22Rv1 (cell line): ENCODE measurements around the gene GPR156.

ENCODE experiments used
- ZFX ChIP-seq: fragments of 450-650 bp; IDR thresholded peaks from 2 replicates; pipeline ENCODE4 v1.6.1; 2017; ENCODE audit warnings: antibody characterized with exemption, borderline replicate concordance
- TF ChIP-seq, protein P1 (sequence below): fragments of 450-650 bp; IDR thresholded peaks from 2 replicates; pipeline ENCODE4 v1.5.1; 2017; ENCODE audit warnings: mild to moderate bottlenecking

DNA sequence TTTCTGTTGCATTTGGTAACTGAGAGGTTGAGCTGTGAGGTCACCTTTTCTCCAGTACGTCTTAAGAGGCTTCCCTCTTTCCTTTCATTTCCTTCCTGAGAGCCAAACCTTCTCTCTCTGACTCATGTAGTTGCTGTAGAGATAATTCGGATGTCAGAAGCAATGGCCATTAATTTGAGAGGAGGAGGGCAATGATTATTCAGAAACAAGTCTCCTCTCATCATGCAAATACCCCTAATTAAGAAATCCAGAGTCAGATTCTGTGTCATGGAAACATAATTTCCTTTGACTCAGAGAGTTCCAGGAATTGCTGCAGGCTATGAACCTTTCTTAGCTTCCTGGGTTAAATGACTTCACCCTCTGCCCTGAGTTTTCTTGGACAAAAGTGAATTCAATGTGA, 131.7 kb downstream of the GPR156 start:
- TF ChIP-seq, protein P1, sequence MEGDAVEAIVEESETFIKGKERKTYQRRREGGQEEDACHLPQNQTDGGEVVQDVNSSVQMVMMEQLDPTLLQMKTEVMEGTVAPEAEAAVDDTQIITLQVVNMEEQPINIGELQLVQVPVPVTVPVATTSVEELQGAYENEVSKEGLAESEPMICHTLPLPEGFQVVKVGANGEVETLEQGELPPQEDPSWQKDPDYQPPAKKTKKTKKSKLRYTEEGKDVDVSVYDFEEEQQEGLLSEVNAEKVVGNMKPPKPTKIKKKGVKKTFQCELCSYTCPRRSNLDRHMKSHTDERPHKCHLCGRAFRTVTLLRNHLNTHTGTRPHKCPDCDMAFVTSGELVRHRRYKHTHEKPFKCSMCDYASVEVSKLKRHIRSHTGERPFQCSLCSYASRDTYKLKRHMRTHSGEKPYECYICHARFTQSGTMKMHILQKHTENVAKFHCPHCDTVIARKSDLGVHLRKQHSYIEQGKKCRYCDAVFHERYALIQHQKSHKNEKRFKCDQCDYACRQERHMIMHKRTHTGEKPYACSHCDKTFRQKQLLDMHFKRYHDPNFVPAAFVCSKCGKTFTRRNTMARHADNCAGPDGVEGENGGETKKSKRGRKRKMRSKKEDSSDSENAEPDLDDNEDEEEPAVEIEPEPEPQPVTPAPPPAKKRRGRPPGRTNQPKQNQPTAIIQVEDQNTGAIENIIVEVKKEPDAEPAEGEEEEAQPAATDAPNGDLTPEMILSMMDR, result no peak
- no peak for TF ChIP-seq ZFX
